Fibroblast of mammary gland (primary cell): ENCODE results near the gene RANBP2.

Experiments used
- DNase-seq: peaks from one replicate; pipeline ENCODE4 v3.0.0-alpha.2; 2010; ENCODE audit warnings: low read depth
- H3K4me3 ChIP-seq: 2 replicates; pipeline ENCODE4 v1.5.1; 2011; ENCODE audit warnings: low read depth, mild to moderate bottlenecking, low read length, moderate library complexity; ENCODE audit not compliant: control insufficient read depth
- CTCF ChIP-seq: conservative IDR thresholded peaks from 2 replicates; pipeline ENCODE4 v1.5.1; 2011; ENCODE audit warnings: low read depth, low read length, inconsistent platforms; ENCODE audit not compliant: control insufficient read depth, insufficient read depth

Gene RANBP2

GRCh38 chr2:108820482-108820881 is 101.2 kb downstream of the RANBP2 start:
- H3K4me3 ChIP-seq: no peak overlapping the region
- no peak for TF ChIP-seq CTCF
- DNase-seq: no peak

GRCh38 chr2:108823286-108823685 is 104.0 kb downstream of the RANBP2 start:
- no peak for DNase-seq
- H3K4me3 ChIP-seq: no peak overlapping the region
- TF ChIP-seq CTCF: no peak

- no peak for TF ChIP-seq CTCF
- no peak overlapping the region for H3K4me3 ChIP-seq
- DNase-seq: no peak
Observed at GRCh38 chr2:108824316-108825070, 105.2 kb downstream of the RANBP2 start.

- DNase-seq: peak; percentile 8
- no peak for TF ChIP-seq CTCF
- no peak overlapping the region for H3K4me3 ChIP-seq
Observed at GRCh38 chr2:108825254-108825653, 106.0 kb downstream of the RANBP2 start.

- no peak overlapping the region for H3K4me3 ChIP-seq
- DNase-seq: peak; percentile 23
- no peak for TF ChIP-seq CTCF
Observed at GRCh38 chr2:108825736-108826135, 106.5 kb downstream of the RANBP2 start.

GRCh38 chr2:108829578-108830310 is 110.5 kb downstream of the RANBP2 start:
- DNase-seq: no peak
- no peak for TF ChIP-seq CTCF
- H3K4me3 ChIP-seq: no peak overlapping the region
